GM12878 (cell line): Measurements from ENCODE around the gene RAB7B. TPM values are rescaled to one million over a fixed set of nuclear protein-coding genes. Genes with fewer than 3 reads are reported as not detected.

Experiments used
- ATAC-seq: fragments of 200-7000 bp; cut with Tn5 transposase; 3 replicates; pipeline ENCODE4 v1.9.1; 2020; ENCODE audit warnings: mild to moderate bottlenecking, moderate library complexity
- BruUV-seq: library from RNA; stranded (reverse); fragments of 400-500 nt; replicated peaks from 2 replicates; lab custom pipeline; 2021; lab: Mats Ljungman, UMichigan
- CTCF ChIA-PET: fragments of 300-600 bp; sonication (Branson Sonifier 250); formaldehyde crosslinking; extraction: SDS; loops from one replicate; lab custom pipeline; 2021; ENCODE audit warnings: inconsistent platforms; lab: Yijun Ruan, JAX
- POLR2A ChIA-PET: fragments of 350-600 bp; formaldehyde crosslinking; extraction: SDS; loops from one replicate; lab custom pipeline; 2021; ENCODE audit warnings: inconsistent platforms; lab: Charles Lee
- RAD21 ChIA-PET: fragments of 300-600 bp; sonication (Branson Sonifier 250); formaldehyde crosslinking; loops from one replicate; lab custom pipeline; 2023; ENCODE audit warnings: antibody characterized with exemption; ENCODE audit not compliant: unreplicated experiment; lab: Charles Lee
- SMC1A ChIA-PET: fragments of 300-600 bp; sonication (Branson Sonifier 250); formaldehyde crosslinking; loops from one replicate; lab custom pipeline; 2023; ENCODE audit not compliant: unreplicated experiment, uncharacterized antibody; lab: Charles Lee
- DNase-seq: peaks from one replicate; pipeline ENCODE4 v3.0.0-alpha.2; 2011; ENCODE audit warnings: low read depth, low spot score
- FAIRE-seq: peaks from 3 replicates; lab custom pipeline; 2011; peaks lifted over from hg19 to GRCh38; lab: Jason Lieb, UNC
- H2AFZ ChIP-seq: 2 replicates; pipeline ENCODE4 v1.6.0; 2011; ENCODE audit warnings: low read depth, low read length, control low read depth; ENCODE audit not compliant: control insufficient read depth
- H3K27ac ChIP-seq: 2 replicates; pipeline ENCODE4 v1.5.1; 2011; ENCODE audit warnings: control low read depth; ENCODE audit not compliant: control insufficient read depth, insufficient read depth
- H3K27me3 ChIP-seq, 2 experiments: replicated peaks in 1 of 2; 2 replicates each; pipeline versions ENCODE4 v1.6.0 to v1.6.1; 2011; ENCODE audit warnings: low read length in 1 of 2; ENCODE audit not compliant: control insufficient read depth in 2 of 2, insufficient read depth in 2 of 2
- H3K36me3 ChIP-seq, 2 experiments: 2 replicates each; pipeline ENCODE4 v1.5.1; 2011; ENCODE audit warnings: low read length in 1 of 2; ENCODE audit not compliant: control insufficient read depth in 2 of 2, insufficient read depth in 2 of 2
- H3K4me1 ChIP-seq: 2 replicates; pipeline ENCODE4 v1.6.1; 2011; ENCODE audit warnings: mild to moderate bottlenecking, low read length, moderate library complexity, mixed read lengths; ENCODE audit not compliant: control insufficient read depth, insufficient read depth
- H3K4me2 ChIP-seq: 2 replicates; pipeline ENCODE4 v1.6.0; 2011; ENCODE audit warnings: control low read depth; ENCODE audit not compliant: control insufficient read depth, insufficient read depth
- H3K4me3 ChIP-seq: fragments of 200-600 bp; sonication (generic); 2 replicates; pipeline ENCODE4 v1.5.1; 2016
- H3K79me2 ChIP-seq: 2 replicates; pipeline ENCODE4 v1.6.0; 2011; ENCODE audit warnings: low read length; ENCODE audit not compliant: control insufficient read depth, insufficient read depth
- H3K9ac ChIP-seq: 2 replicates; pipeline ENCODE4 v1.8.0; 2011; ENCODE audit warnings: low read length, control low read depth, mixed read lengths; ENCODE audit not compliant: control insufficient read depth, insufficient read depth
- H3K9me3 ChIP-seq: replicated peaks from 3 replicates; pipeline ENCODE4 v1.5.1; 2011; ENCODE audit warnings: mild to moderate bottlenecking, low read length; ENCODE audit not compliant: control insufficient read depth, insufficient read depth
- H4K20me1 ChIP-seq: 2 replicates; pipeline ENCODE4 v1.6.0; 2011; ENCODE audit not compliant: control insufficient read depth, insufficient read depth
- CBX5 ChIP-seq: sonication (generic); IDR thresholded peaks from 2 replicates; pipeline ENCODE4 v1.6.1; 2016; ENCODE audit warnings: low read depth, moderate library complexity, mild to moderate bottlenecking, inconsistent platforms
- GATAD2B ChIP-seq: fragments of 450-650 bp; conservative IDR thresholded peaks from 2 replicates; pipeline ENCODE4 v1.6.1; 2017; ENCODE audit warnings: low read depth, mild to moderate bottlenecking, moderate library complexity
- NBN ChIP-seq: fragments of 450-650 bp; IDR thresholded peaks from 2 replicates; pipeline ENCODE4 v1.6.1; 2016
- TAF1 ChIP-seq: IDR thresholded peaks from 2 replicates; pipeline ENCODE4 v1.6.1; 2011; ENCODE audit warnings: mild to moderate bottlenecking, low read depth, low read length, borderline replicate concordance
- TCF3 ChIP-seq: IDR thresholded peaks from 2 replicates; pipeline ENCODE4 v1.6.1; 2012; ENCODE audit warnings: low read depth, mild to moderate bottlenecking, low read length, borderline replicate concordance; ENCODE audit not compliant: insufficient read depth
- TCF7 ChIP-seq: IDR thresholded peaks from 2 replicates; pipeline ENCODE4 v1.6.1; 2014; ENCODE audit warnings: antibody characterized with exemption, borderline replicate concordance
- whole genome bisulfite sequencing: methylation state at CpG from one replicate; pipeline ENCODE4 v1.1.6; 2016; ENCODE audit warnings: low lambda C conversion rate; ENCODE audit not compliant: insufficient replicate concordance, insufficient coverage; ENCODE audit errors: missing lambda C conversion rate; 5-methylcytosine and 5-hydroxymethylcytosine counted together
- in situ Hi-C: fragments of 300-500 bp; cut with MboI; formaldehyde crosslinking; loops from 9 replicates; pipeline ENCODE4 v1.14.3; 2018; ENCODE audit warnings: mixed read lengths
- intact Hi-C: fragments of 100-400 bp; cut with micrococcal nuclease; formaldehyde crosslinking; loops from one replicate; pipeline ENCODE4 v1.14.2; 2022; ENCODE audit not compliant: unreplicated experiment
- polyA plus RNA-seq, 11 experiments: library from polyadenylated mRNA; depleted of rRNA in 4 of 11; unstranded in 6 of 11; stranded (reverse) in 5 of 11; fragments of >200 nt; fragmentation: Nextera tagmentation in 4 of 11; fragmentation: Illumina TruSeq in 1 of 11; extraction: Ambion mirVana in 4 of 11; extraction: Trizol in 1 of 11; gene quantifications; 1 replicate in 1 of 11; 2 replicates in 10 of 11; pipeline versions ENCODE4 v1.2.1 to v1.2.3, GENCODE V29; 2011 to 2016; ENCODE audit warnings: inconsistent platforms in 2 of 11, missing spikeins in 2 of 11, low read depth in 1 of 11
- total RNA-seq, 4 experiments: library from RNA; depleted of rRNA in 3 of 4; stranded (reverse); fragments of >200 nt in 3 of 4; fragmentation: Illumina TruSeq in 1 of 4; extraction: Trizol in 1 of 4; gene quantifications; 2 replicates each; pipeline versions ENCODE4 v1.2.1 to v1.2.3, GENCODE V29; 2013 to 2021
- TF ChIP-seq, protein P1 (sequence below): IDR thresholded peaks from 2 replicates; pipeline ENCODE4 v1.6.1; 2012; ENCODE audit warnings: low read depth, low read length, improper control_type of control experiment
- TF ChIP-seq, protein P2 (sequence below), 3 experiments: IDR thresholded peaks in 2 of 3; conservative IDR thresholded peaks in 1 of 3; 2 replicates each; pipeline ENCODE4 v1.5.1; 2011; ENCODE audit warnings: low read depth in 3 of 3, low read length in 3 of 3, mild to moderate bottlenecking in 3 of 3, control low read depth in 2 of 3, moderate library complexity in 2 of 3, inconsistent platforms in 1 of 3, mixed read lengths in 1 of 3; ENCODE audit not compliant: control insufficient read depth in 2 of 3, insufficient read depth in 1 of 3; ENCODE audit errors: extremely low read depth in 1 of 3

RAB7B gene
- total and polyA plus RNA-seq, 10 of the 15 experiments (the other 5 are each of a cell fraction or from before 2014, with no cell fraction given): 0.09 TPM; not detected in 9

DNA sequence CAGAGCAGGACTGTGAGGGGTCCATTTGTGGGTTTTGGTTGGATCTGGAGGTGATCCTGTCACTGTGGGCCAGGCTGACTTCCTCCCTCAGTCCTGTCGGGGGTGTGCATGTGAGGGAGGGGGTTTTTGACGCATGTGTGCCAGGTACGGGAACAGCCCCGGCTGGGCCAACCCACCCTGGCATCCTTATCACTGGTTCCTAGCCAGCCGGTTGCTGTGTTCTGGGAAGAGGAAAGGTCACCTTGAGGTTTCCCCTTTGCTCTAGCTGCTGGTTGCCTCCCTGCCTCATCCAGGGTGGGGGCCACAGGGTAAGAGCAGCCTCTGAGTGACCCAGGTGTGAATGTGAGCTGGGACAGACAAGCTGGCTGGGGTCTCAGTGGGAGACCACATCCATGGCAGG is 62.5 kb downstream of the RAB7B start:
- DNase-seq (no peak), ATAC-seq (no peak), FAIRE-seq (no peak)
- no peaks in the 10 kb centered on the region for H3K9me3 ChIP-seq
- no peaks in the 10 kb centered on the region for H3K79me2 ChIP-seq
- TF ChIP-seq GATAD2B (no peak), CBX5 (no peak), NBN (no peak), TCF7 (no peak), TCF3 (no peak)
- TF ChIP-seq, protein P1, sequence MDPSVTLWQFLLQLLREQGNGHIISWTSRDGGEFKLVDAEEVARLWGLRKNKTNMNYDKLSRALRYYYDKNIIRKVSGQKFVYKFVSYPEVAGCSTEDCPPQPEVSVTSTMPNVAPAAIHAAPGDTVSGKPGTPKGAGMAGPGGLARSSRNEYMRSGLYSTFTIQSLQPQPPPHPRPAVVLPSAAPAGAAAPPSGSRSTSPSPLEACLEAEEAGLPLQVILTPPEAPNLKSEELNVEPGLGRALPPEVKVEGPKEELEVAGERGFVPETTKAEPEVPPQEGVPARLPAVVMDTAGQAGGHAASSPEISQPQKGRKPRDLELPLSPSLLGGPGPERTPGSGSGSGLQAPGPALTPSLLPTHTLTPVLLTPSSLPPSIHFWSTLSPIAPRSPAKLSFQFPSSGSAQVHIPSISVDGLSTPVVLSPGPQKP: no peak
- H3K4me2 ChIP-seq: no peak overlapping the region
- no peak overlapping the region for H3K27ac ChIP-seq
- ChIA-PET CTCF (interaction anchor here (1.6 kb wide), 1 partner anchor 22 kb away, joined by 4 read pairs; no protein-coding TSS in a partner anchor), SMC1A (no interaction called here), POLR2A (no interaction called here), RAD21 (no interaction called here)
- in situ Hi-C loops: no loop called here
- no peaks in the 10 kb centered on the region for H4K20me1 ChIP-seq
- H3K4me1 ChIP-seq: no peaks in the 10 kb centered on the region
- intact Hi-C loops: no loop called here
- H3K27me3 ChIP-seq: peaks cover 2 to 9% of the 10 kb centered on the region in 2 experiments; a peak in 3 of 4 replicates
- no peak overlapping the region for H2AFZ ChIP-seq
- H3K9ac ChIP-seq: no peak overlapping the region
- 15% methylated on average over 5 of the region's 5 CpGs for WGBS
- no peak overlapping the region for H3K4me3 ChIP-seq
- no peaks in the 10 kb centered on the region for H3K36me3 ChIP-seq
- no TSS peak for BruUV-seq

DNA sequence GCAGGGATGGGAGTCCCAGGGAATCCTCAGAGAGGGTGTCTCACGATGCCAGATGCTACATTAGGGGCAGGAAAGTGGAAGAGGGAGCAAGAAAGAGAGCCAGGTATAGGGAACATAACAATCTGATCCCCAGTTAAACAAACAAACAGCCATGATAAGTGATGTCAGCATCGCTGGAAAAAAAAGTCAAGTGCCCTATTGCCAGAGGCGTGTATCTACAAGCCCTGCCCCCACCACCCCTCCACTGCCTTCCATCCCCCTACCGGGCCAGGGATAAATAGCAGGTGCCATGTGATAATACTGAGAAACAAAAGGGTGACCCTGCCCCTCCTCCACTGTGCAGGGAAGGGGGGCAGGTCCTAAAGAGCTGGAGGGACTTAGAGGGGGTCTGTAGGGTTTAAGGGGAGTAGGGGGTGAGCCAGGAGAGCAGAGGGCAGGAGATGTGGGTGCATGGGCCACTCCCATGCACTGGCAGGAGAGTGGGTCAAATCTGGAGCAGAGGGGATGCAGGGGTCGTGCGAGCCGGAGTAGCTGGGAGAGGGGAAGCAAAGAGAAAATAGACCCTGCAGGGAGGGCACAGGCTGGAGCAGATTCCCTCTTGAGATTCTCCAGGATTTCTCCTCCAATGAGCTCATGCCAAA is 63.4 kb downstream of the RAB7B start:
- no peak overlapping the region for H3K4me3 ChIP-seq
- no peaks in the 10 kb centered on the region for H3K4me1 ChIP-seq
- ATAC-seq (peak; percentile 52), FAIRE-seq (no peak), DNase-seq (no peak)
- H3K4me2 ChIP-seq: no peak overlapping the region
- H3K9me3 ChIP-seq: no peaks in the 10 kb centered on the region
- H3K9ac ChIP-seq: no peak overlapping the region
- TF ChIP-seq, protein P2, sequence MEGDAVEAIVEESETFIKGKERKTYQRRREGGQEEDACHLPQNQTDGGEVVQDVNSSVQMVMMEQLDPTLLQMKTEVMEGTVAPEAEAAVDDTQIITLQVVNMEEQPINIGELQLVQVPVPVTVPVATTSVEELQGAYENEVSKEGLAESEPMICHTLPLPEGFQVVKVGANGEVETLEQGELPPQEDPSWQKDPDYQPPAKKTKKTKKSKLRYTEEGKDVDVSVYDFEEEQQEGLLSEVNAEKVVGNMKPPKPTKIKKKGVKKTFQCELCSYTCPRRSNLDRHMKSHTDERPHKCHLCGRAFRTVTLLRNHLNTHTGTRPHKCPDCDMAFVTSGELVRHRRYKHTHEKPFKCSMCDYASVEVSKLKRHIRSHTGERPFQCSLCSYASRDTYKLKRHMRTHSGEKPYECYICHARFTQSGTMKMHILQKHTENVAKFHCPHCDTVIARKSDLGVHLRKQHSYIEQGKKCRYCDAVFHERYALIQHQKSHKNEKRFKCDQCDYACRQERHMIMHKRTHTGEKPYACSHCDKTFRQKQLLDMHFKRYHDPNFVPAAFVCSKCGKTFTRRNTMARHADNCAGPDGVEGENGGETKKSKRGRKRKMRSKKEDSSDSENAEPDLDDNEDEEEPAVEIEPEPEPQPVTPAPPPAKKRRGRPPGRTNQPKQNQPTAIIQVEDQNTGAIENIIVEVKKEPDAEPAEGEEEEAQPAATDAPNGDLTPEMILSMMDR (IDR thresholded peaks at IDR 0.05 in 2 of 3, conservative IDR thresholded peaks at IDR 0.05 in 1 of 3; ENCODE audit: control insufficient read depth in 2 of 3, extremely low read depth in 1 of 3, insufficient read depth in 1 of 3, low read depth in 3 of 3, low read length in 3 of 3): 0 out of 6 replicates have a peak, but pooled peaks of 1 of the 3 experiments have one; percentile 13
- TF ChIP-seq TAF1: no peak
- intact Hi-C loops (no loop called here), in situ Hi-C loops (no loop called here)
- ChIA-PET CTCF (interaction anchor here (1.6 kb wide), 1 partner anchor 21 kb away, joined by 4 read pairs; no protein-coding TSS in a partner anchor), POLR2A (no interaction called here), RAD21 (no interaction called here), SMC1A (no interaction called here)
- H4K20me1 ChIP-seq: no peaks in the 10 kb centered on the region
- H3K36me3 ChIP-seq: no peaks in the 10 kb centered on the region
- H2AFZ ChIP-seq: no peak overlapping the region
- no peak overlapping the region for H3K27ac ChIP-seq
- no peaks in the 10 kb centered on the region for H3K79me2 ChIP-seq
- peaks cover 2 to 9% of the 10 kb centered on the region in 2 experiments; a peak in 3 of 4 replicates for H3K27me3 ChIP-seq
- BruUV-seq: no TSS peak
- WGBS: 43% methylated on average over 7 of the region's 7 CpGs
